OCI-LY1 (cell line): ENCODE results near the gene IQSEC1.

ENCODE experiments used
- H2AFZ ChIP-seq: fragments of 200-600 bp; sonication (generic), shearing (Covaris generic); 2 replicates; pipeline ENCODE4 v1.6.0; 2014; ENCODE audit warnings: antibody characterized with exemption, mild to moderate bottlenecking, low read length
- H3F3A ChIP-seq: fragments of 200-600 bp; sonication (generic), shearing (Covaris generic); 2 replicates; pipeline ENCODE4 v1.6.0; 2014; ENCODE audit warnings: mild to moderate bottlenecking, antibody characterized with exemption, low read length, moderate library complexity; ENCODE audit not compliant: insufficient read depth
- H3K27ac ChIP-seq: fragments of 200-600 bp; sonication (generic); 2 replicates; pipeline ENCODE4 v1.5.1; 2014; ENCODE audit warnings: low read length, mixed run types, mild to moderate bottlenecking, low read depth; ENCODE audit not compliant: poor library complexity, severe bottlenecking
- H3K27me3 ChIP-seq: fragments of 200-600 bp; sonication (generic); 2 replicates; pipeline ENCODE4 v1.6.0; 2014; ENCODE audit warnings: antibody characterized with exemption, mild to moderate bottlenecking, low read length, moderate library complexity; ENCODE audit not compliant: insufficient read depth
- H3K36me3 ChIP-seq: fragments of 200-600 bp; sonication (generic); 2 replicates; pipeline ENCODE4 v1.6.1; 2014; ENCODE audit warnings: mild to moderate bottlenecking, antibody characterized with exemption, low read length, moderate library complexity, mixed read lengths; ENCODE audit not compliant: insufficient read depth
- H3K4me1 ChIP-seq: fragments of 200-600 bp; sonication (generic); 2 replicates; pipeline ENCODE4 v1.5.1; 2014; ENCODE audit warnings: mild to moderate bottlenecking, low read length, moderate library complexity; ENCODE audit not compliant: insufficient read depth, severe bottlenecking
- H3K4me2 ChIP-seq: fragments of 200-600 bp; sonication (generic), shearing (Covaris generic); 2 replicates; pipeline ENCODE4 v1.6.1; 2014; ENCODE audit warnings: low read length
- H3K4me3 ChIP-seq: fragments of 200-600 bp; sonication (generic); 2 replicates; pipeline ENCODE4 v1.5.1; 2014; ENCODE audit warnings: low read length, low read depth, mild to moderate bottlenecking, mixed read lengths; ENCODE audit not compliant: poor library complexity, severe bottlenecking
- H3K79me2 ChIP-seq: fragments of 200-600 bp; shearing (Covaris generic); 2 replicates; pipeline ENCODE4 v1.6.1; 2016; ENCODE audit warnings: mixed run types, low read length, mixed read lengths; ENCODE audit not compliant: insufficient read depth
- H3K9ac ChIP-seq: fragments of 200-600 bp; sonication (generic), shearing (Covaris generic); 2 replicates; pipeline ENCODE4 v1.6.1; 2014; ENCODE audit warnings: mild to moderate bottlenecking, low read length, mixed read lengths
- H3K9me2 ChIP-seq: fragments of 200-600 bp; sonication (generic), shearing (Covaris generic); 2 replicates; pipeline ENCODE4 v1.6.1; 2014; ENCODE audit warnings: low read depth, mild to moderate bottlenecking, low read length, mixed read lengths
- H3K9me3 ChIP-seq: fragments of 200-600 bp; shearing (Covaris generic); 2 replicates; pipeline ENCODE4 v1.6.1; 2014; ENCODE audit warnings: low read length, mixed read lengths
- H4K20me1 ChIP-seq: fragments of 200-600 bp; sonication (generic), shearing (Covaris generic); 2 replicates; pipeline ENCODE4 v1.6.0; 2016; ENCODE audit warnings: mild to moderate bottlenecking, low read length; ENCODE audit not compliant: insufficient read depth
- EZH2 ChIP-seq: fragments of 200-600 bp; sonication (generic), shearing (Covaris generic); IDR thresholded peaks from 2 replicates; pipeline ENCODE4 v1.8.0; 2017; ENCODE audit warnings: borderline replicate concordance, mixed run types, mild to moderate bottlenecking, antibody characterized with exemption, low read length, moderate library complexity, mixed read lengths
- TF ChIP-seq, protein P1 (sequence below): fragments of 200-600 bp; sonication (generic), shearing (Covaris generic); IDR thresholded peaks from 2 replicates; pipeline ENCODE4 v1.5.1; 2017; ENCODE audit warnings: mild to moderate bottlenecking, antibody characterized with exemption, low read length, moderate library complexity, mixed read lengths

The IQSEC1 gene

DNA sequence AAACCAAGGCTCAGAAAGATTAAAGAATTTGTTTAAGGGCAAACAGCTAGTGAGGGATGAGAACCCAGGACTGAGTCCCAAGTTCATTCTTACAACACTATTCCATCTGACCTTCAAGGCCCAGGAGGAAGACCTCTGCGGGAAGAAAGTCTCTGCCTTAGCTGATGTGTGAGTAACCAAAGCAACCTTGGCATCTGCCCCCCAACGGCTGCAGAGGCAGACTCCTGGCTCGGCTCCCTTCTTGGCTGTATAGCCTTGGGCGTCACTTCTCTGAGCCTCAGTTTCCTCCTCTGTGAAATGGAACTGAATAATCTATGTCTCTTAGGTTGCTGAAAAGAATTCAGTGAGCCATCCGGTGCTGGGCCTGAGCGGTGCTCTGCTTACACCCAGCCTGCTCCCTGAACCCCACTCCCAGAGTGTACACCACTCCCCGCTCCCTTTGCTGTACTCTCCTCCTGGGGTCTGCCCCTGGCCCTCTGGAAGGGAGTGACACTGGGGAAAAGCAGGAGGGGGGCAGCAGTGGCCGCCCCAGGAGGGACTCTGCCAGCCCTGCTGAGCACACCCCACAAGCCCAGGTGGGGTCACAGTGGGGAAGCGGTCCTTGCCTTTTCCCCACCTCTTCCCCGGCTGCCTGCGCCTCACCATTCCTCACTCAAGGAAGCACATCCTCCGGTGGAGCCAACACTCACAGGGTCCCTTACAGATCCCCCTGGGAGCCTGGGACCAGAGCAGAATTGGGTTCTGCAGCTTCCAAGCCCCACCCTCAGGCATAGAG is 97.3 kb downstream of the IQSEC1 start:
- no peaks in the 10 kb centered on the region for H4K20me1 ChIP-seq

DNA sequence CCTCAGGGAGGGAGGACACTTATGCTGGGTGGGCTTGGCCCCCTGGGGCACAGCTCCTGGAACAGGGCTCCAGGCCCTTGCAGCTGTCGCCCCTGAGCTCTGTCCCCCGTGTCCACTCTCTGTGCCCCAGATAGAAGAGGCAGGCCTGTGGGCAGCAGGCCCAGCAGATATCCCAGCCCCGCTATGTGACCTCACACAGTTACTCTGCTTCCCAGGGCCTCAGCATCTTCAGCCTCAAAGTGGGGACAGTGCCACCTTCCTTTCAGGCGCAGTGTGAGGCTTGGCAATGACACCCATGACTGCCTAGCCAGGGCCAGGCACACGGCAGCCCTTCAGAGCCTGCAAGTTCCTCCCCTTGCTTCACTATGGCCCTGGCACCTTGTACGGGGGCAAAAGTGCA is 98.4 kb downstream of the IQSEC1 start:
- Histone ChIP-seq H2AFZ (no peak overlapping the region), H3K4me3 (no peak overlapping the region), H3K4me1 (no peaks in the 10 kb centered on the region), H3K27me3 (no peaks in the 10 kb centered on the region), H3F3A (no peaks in the 10 kb centered on the region), H3K4me2 (no peak overlapping the region), H3K9me2 (no peaks in the 10 kb centered on the region), H3K36me3 (no peaks in the 10 kb centered on the region), H4K20me1 (no peaks in the 10 kb centered on the region), H3K9ac (no peak overlapping the region), H3K9me3 (no peaks in the 10 kb centered on the region), H3K79me2 (no peaks in the 10 kb centered on the region), H3K27ac (no peak overlapping the region)
- TF ChIP-seq EZH2, result no peak
- TF ChIP-seq, protein P1, sequence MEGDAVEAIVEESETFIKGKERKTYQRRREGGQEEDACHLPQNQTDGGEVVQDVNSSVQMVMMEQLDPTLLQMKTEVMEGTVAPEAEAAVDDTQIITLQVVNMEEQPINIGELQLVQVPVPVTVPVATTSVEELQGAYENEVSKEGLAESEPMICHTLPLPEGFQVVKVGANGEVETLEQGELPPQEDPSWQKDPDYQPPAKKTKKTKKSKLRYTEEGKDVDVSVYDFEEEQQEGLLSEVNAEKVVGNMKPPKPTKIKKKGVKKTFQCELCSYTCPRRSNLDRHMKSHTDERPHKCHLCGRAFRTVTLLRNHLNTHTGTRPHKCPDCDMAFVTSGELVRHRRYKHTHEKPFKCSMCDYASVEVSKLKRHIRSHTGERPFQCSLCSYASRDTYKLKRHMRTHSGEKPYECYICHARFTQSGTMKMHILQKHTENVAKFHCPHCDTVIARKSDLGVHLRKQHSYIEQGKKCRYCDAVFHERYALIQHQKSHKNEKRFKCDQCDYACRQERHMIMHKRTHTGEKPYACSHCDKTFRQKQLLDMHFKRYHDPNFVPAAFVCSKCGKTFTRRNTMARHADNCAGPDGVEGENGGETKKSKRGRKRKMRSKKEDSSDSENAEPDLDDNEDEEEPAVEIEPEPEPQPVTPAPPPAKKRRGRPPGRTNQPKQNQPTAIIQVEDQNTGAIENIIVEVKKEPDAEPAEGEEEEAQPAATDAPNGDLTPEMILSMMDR, result no peak

More for the DNA sequence above, 97.3 kb downstream of the IQSEC1 start:
- Histone ChIP-seq H3K27me3 (0 out of 2 replicates have a peak, but pooled peaks cover 3% of the 10 kb centered on the region), H3K4me2 (no peak overlapping the region), H3F3A (no peaks in the 10 kb centered on the region), H3K9ac (no peak overlapping the region), H3K4me1 (no peaks in the 10 kb centered on the region), H3K4me3 (no peak overlapping the region), H3K36me3 (no peaks in the 10 kb centered on the region), H3K9me2 (no peaks in the 10 kb centered on the region), H3K9me3 (no peaks in the 10 kb centered on the region), H3K27ac (no peak overlapping the region), H2AFZ (no peak overlapping the region), H3K79me2 (no peaks in the 10 kb centered on the region)
- TF ChIP-seq, protein P1, result no peak
- no peak for TF ChIP-seq EZH2

DNA sequence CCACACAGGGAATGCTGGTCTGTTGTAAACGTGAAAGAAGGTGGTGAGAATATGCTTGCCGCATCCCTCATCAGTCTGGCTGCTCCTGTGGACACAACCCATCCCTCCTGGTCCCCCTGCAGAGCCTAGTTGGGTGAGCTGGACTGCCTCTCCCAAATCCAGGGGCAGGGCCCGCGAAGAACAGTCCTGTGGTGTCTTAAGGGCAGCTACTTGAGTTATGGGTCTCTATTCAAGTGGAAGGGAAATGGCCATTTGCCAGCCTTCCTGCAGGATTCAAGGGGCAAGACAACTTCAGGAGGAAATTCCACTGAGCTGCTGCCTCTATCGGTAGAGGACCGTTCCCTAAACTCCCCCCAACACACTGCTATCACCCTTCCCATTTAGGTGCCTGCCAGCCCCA is 98.9 kb downstream of the IQSEC1 start:
- H2AFZ ChIP-seq, result no peak overlapping the region
- no peak overlapping the region for H3K4me3 ChIP-seq
- H3K36me3 ChIP-seq, result no peaks in the 10 kb centered on the region
- no peak overlapping the region for H3K9ac ChIP-seq
- H3K79me2 ChIP-seq, result no peaks in the 10 kb centered on the region
- H3F3A ChIP-seq, result no peaks in the 10 kb centered on the region
- no peak overlapping the region for H3K27ac ChIP-seq
- H3K4me2 ChIP-seq, result no peak overlapping the region
- TF ChIP-seq, protein P1, result no peak
- TF ChIP-seq EZH2, result no peak
- no peaks in the 10 kb centered on the region for H3K9me2 ChIP-seq
- H3K27me3 ChIP-seq, result no peaks in the 10 kb centered on the region
- H4K20me1 ChIP-seq, result no peaks in the 10 kb centered on the region
- no peaks in the 10 kb centered on the region for H3K4me1 ChIP-seq
- H3K9me3 ChIP-seq, result no peaks in the 10 kb centered on the region
